IPS-18c (cell line): ENCODE results near the gene CCDC59.
"Not testable (repeated sequence)": the region's sequence is repeated elsewhere in the genome, so short reads cannot be mapped to it uniquely, and the experiment has no call there.

Source experiments
- H3K4me3 ChIP-seq: 2 replicates; pipeline ENCODE4 v1.7.0; 2013; ENCODE audit warnings: low read depth, mild to moderate bottlenecking, low read length, moderate library complexity; ENCODE audit not compliant: insufficient read depth
- H3K9me3 ChIP-seq: one replicate; pipeline ENCODE4 v1.6.1; 2013; ENCODE audit warnings: mild to moderate bottlenecking, low read length, moderate library complexity; ENCODE audit not compliant: control insufficient read depth, insufficient read depth

CCDC59 gene

GRCh38 chr12:82358200-82359114 is at the start of gene CCDC59, which contains the start of gene METTL25:
CCDC59 (minus strand) TSS chr12:82358387; CDS start chr12:82358376, 11 bp downstream.
METTL25 (plus strand) TSS chr12:82358529; CDS start chr12:82358566, 37 bp downstream.
- Histone ChIP-seq H3K9me3 (peaks cover 2% of the 10 kb centered on the region), H3K4me3 (peak within 1 kb of the TSS; percentile 90)

GRCh38 chr12:82407481-82407880 is 49.3 kb upstream of the CCDC59 start:
- H3K9me3 ChIP-seq, result no peaks in the 10 kb centered on the region
- H3K4me3 ChIP-seq, result no peak overlapping the region

DNA sequence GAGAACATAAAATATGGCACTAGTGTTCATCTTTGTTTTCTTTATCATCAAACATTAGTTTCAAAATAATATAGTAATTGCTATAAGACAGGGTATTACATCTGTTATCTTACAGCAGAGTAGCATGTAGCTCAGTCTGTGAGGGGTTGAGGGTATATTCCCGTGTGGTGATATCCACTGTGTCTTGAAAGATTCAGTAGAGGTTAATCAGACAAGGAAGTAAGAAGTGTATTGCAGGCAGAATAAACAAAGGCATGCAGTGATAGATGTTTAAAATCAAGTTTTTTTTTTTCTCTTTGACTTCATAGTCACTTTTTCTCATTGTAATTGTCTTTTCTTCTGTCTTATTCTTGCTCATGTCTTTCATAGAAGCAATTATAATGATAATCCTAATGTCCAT is 48.5 kb upstream of the CCDC59 start:
- Histone ChIP-seq H3K4me3 (no peak overlapping the region), H3K9me3 (no peaks in the 10 kb centered on the region)

- Histone ChIP-seq H3K9me3 (no peaks in the 10 kb centered on the region), H3K4me3 (no peak overlapping the region)
Observed at GRCh38 chr12:82400819-82401218, 42.6 kb upstream of the CCDC59 start.

DNA sequence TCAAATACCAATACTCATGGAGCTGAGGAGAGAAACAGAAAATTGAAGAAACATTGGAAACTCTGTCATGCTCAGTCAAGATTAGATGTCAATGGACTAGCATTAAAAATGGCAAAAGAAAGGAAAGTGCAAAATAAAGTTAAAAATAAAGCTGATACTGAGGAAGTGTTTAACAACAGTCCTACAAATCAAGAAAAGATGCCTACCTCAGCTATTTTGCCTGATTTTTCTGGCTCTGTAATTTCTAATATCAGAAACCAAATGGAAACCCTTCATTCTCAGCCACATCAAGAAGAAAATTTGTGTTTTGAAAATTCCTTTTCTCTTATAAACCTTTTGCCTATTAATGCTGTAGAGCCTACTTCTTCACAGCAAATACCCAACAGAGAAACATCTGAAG is 40.7 kb upstream of the CCDC59 start:
- no peaks in the 10 kb centered on the region for H3K9me3 ChIP-seq

GRCh38 chr12:82383930-82384552 is 25.9 kb upstream of the CCDC59 start:
- no peaks in the 10 kb centered on the region for H3K9me3 ChIP-seq
- H3K4me3 ChIP-seq, result no peak overlapping the region

More for the DNA sequence above, 40.7 kb upstream of the CCDC59 start:
- no peak overlapping the region for H3K4me3 ChIP-seq

GRCh38 chr12:82378997-82379396 is 20.8 kb upstream of the CCDC59 start:
- no peak overlapping the region for H3K4me3 ChIP-seq

GRCh38 chr12:82375201-82375600 is 17.0 kb upstream of the CCDC59 start:
- H3K9me3 ChIP-seq, result no peaks in the 10 kb centered on the region
- no peak overlapping the region for H3K4me3 ChIP-seq

More at GRCh38 chr12:82378997-82379396, 20.8 kb upstream of the CCDC59 start:
- H3K9me3 ChIP-seq, result no peaks in the 10 kb centered on the region

GRCh38 chr12:82366197-82366596 is 8.0 kb upstream of the CCDC59 start:
- Histone ChIP-seq H3K4me3 (no peak overlapping the region), H3K9me3 (no peaks in the 10 kb centered on the region)

DNA sequence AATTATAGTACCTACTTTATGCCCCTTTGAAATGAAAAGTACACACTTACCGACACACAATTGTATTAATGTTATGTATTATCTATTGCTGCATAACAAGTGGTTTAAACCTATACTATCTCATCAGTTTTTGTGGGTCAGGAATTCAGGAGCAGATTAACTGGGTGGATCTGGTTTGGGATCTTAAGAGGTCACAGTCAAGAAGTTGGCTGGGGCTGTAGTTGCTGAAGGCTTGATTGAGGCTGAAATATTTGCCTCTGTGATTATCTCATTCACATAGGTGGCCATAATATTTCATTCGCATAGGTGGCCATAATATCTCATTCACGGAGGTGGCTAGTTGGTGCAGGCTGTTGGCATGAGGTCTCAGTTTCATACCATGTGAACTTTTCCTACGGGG is 5.8 kb upstream of the CCDC59 start:
- no peak overlapping the region for H3K4me3 ChIP-seq
- H3K9me3 ChIP-seq, result peaks cover 2% of the 10 kb centered on the region

GRCh38 chr12:82361461-82361915 is 3.3 kb upstream of the CCDC59 start:
- Histone ChIP-seq H3K4me3 (no peak overlapping the region), H3K9me3 (peaks cover 2% of the 10 kb centered on the region)

DNA sequence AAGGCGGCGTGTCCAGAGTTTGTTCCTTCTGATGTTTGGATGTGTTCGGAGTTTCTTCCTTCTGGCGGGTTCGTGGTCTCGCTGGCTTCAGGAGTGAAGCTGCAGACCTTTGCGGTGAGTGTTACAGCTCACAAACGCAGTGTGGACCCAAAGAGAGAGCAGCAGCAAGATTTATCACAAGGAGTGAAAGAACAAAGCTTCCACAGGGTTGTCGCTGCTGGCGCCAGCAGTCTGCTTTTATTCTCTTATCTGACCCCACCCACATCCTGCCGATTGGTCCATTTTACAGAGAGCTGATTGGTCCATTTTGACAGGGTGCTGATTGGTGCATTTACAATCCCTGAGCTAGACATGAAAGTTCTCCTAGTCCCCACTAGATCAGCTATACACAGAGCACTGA is 2.6 kb upstream of the CCDC59 start:
- not testable (repeated sequence) for H3K4me3 ChIP-seq

DNA sequence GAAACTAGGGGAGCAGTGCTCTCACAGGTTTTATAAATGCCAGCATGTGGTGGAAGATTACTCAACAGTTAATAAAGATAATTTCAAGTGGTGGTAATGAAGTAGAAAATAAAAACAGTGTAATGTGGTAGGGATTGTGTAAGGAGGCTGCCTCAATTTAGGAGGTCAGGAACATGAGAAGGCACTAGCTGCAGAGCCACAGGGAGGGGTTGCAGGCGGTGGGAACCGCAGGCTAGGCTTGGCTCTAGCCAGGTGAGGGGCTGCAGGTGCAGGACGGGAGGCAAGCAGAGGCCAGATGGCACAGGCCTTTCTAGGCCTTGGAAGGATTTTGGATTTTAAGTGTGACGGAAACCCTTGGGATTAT is 910 bp upstream of the CCDC59 start:
- H3K9me3 ChIP-seq, result peaks cover 2% of the 10 kb centered on the region
- peak overlapping the region; percentile 90 for H3K4me3 ChIP-seq

More for the DNA sequence above, 2.6 kb upstream of the CCDC59 start:
- not testable (repeated sequence) for H3K9me3 ChIP-seq

DNA sequence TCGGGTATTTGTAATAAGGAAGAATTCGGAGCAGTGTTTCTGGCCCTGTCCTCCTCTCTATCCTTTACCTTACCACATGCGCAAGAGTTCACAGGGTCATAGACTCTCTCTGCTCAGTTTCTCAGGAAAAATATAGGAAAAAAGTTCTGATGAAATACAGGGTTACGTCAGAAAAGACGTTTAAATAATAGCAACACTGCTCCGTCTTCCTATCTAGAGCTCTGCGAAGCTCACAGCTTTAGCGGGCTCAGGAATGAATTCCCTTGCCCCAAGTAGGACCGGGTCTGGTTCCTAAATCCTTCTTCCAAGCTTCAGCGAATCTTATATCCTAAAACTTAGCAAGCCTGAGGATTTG is 365 bp downstream of the CCDC59 start:
- H3K9me3 ChIP-seq, result peaks cover 2% of the 10 kb centered on the region
- peak overlapping the region; percentile 90 for H3K4me3 ChIP-seq

DNA sequence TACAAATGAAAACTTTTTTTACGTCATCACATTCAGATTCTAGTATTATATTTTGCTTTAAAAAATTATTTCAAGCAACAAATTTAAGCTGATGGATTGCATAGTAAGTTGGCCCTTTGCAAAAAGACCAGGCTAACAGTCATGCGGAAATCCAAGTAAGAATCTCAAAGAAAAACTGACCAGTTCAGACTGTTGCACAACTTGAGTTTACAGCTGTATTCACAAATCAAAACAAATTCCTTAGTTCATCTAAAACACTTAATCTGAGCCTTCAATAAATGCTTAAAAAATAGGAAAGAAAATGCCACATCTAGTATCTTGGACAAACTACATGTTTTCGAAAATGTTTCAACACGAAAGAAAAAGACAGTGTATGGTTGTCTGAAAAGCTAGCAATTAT is 847 bp downstream of the CCDC59 start:
- Histone ChIP-seq H3K9me3 (peaks cover 2% of the 10 kb centered on the region), H3K4me3 (peak overlapping the region; percentile 90)

- no peak overlapping the region for H3K4me3 ChIP-seq
- H3K9me3 ChIP-seq, result no peaks in the 10 kb centered on the region
Observed at GRCh38 chr12:82351390-82351789, 6.8 kb downstream of the CCDC59 start.

- H3K9me3 ChIP-seq, result no peaks in the 10 kb centered on the region
- H3K4me3 ChIP-seq, result no peak overlapping the region
Observed at GRCh38 chr12:82350161-82350560, 8.0 kb downstream of the CCDC59 start.

GRCh38 chr12:82329508-82329907 is 28.7 kb downstream of the CCDC59 start:
- no peaks in the 10 kb centered on the region for H3K9me3 ChIP-seq
- H3K4me3 ChIP-seq, result no peak overlapping the region
